Measurements from ENCODE around the gene NPLOC4. TPM values are rescaled to one million over a fixed set of nuclear protein-coding genes. Genes with fewer than 3 reads are reported as not detected.

The NPLOC4 gene
- total and polyA plus RNA-seq, 9 donors, result 24.4 to 84.8 (median 56.3) TPM

DNA sequence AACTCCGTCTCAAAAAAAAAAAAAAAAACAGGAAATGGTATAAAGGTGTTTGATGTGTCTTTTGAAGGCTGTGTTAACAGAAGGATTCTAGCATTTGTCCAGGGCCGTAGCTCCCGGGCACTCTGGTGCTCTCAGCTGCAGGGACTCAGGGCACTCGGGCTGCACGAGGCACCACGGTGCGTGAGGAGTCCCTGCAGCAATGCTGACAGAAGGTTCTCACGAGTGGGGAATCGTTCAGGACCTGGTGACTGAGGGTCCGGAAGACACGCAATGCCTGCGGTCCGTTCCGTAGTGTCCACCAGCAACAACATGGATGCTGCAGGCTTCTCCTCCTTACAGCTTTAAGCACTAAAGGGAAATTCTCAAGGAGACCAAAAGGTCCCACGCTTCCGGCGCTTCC lies 72.1 kb downstream of the NPLOC4 start:
- no peak for DNase-seq
- Histone ChIP-seq H3K36me3 (no peaks in the 10 kb centered on the region), H3K27ac (no peak overlapping the region), H3K9me3 (no peaks in the 10 kb centered on the region), H3K4me1 (ENCODE audit: insufficient read depth) (peaks cover 10% of the 10 kb centered on the region), H3K4me3 (no peak overlapping the region), H3K27me3 (no peaks in the 10 kb centered on the region)
- 87 to 92% (median 91%) methylated on average over 17 of the region's 17 CpGs for WGBS, 3 donors
- intact Hi-C loops (cut with DNase I), result no loop called here
- no peak for TF ChIP-seq EP300 (IDR thresholded peaks at IDR 0.05)
- TF ChIP-seq CTCF (IDR thresholded peaks at IDR 0.05), result no peak
- TF ChIP-seq POLR2A (IDR thresholded peaks at IDR 0.05), result no peak

- intact Hi-C loops (cut with DNase I), result no loop called here
- Histone ChIP-seq H3K4me1 (ENCODE audit: insufficient read depth) (peaks cover 10% of the 10 kb centered on the region), H3K9me3 (no peaks in the 10 kb centered on the region), H3K36me3 (no peaks in the 10 kb centered on the region), H3K4me3 (no peak overlapping the region), H3K27ac (no peak overlapping the region), H3K27me3 (no peaks in the 10 kb centered on the region)
- WGBS, 3 donors, result 83 to 87% (median 85%) methylated on average over 10 of the region's 10 CpGs
- no peak for DNase-seq
- no peak for TF ChIP-seq EP300 (IDR thresholded peaks at IDR 0.05)
- TF ChIP-seq CTCF (IDR thresholded peaks at IDR 0.05), result no peak
- no peak for TF ChIP-seq POLR2A (IDR thresholded peaks at IDR 0.05)
Measured at GRCh38 chr17:81563861-81564586, 72.9 kb downstream of the NPLOC4 start.

DNA sequence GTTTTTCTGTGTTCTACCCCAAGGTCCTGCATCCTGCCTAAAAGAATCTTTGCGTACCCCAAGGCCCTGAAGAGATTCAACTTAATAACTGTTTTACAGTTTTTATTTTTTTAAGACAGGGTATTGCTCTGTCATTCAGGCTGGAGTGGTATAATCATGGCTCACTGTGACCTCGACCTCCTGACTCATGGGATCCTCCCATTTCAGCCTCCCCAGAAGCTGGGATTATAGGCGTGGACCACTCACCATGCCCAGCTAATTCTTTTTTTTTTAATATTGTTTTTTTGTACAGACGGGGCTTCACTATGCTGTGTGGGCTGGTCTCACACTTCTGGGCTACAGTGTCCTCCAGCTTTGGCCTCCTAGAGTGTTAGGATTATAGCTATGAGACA lies 75.4 kb downstream of the NPLOC4 start:
- H3K9me3 ChIP-seq, result no peaks in the 10 kb centered on the region
- peaks cover 1% of the 10 kb centered on the region for H3K4me1 ChIP-seq (ENCODE audit: insufficient read depth)
- intact Hi-C loops (cut with DNase I), result no loop called here
- no peaks in the 10 kb centered on the region for H3K36me3 ChIP-seq
- WGBS, 3 donors, result 67 to 73% (median 73%) methylated on average over 4 of the region's 4 CpGs
- H3K27me3 ChIP-seq, result no peaks in the 10 kb centered on the region
- no peak overlapping the region for H3K27ac ChIP-seq
- no peak overlapping the region for H3K4me3 ChIP-seq
- DNase-seq, result no peak
- TF ChIP-seq EP300 (IDR thresholded peaks at IDR 0.05), result no peak
- TF ChIP-seq POLR2A (IDR thresholded peaks at IDR 0.05), result no peak
- TF ChIP-seq CTCF (IDR thresholded peaks at IDR 0.05), result no peak

GRCh38 chr17:81558941-81559806 lies 77.7 kb downstream of the NPLOC4 start:
- 69 to 77% (median 74%) methylated on average over 26 to 27 of the region's 27 CpGs for WGBS, 3 donors
- no peaks in the 10 kb centered on the region for H3K27me3 ChIP-seq
- no peaks in the 10 kb centered on the region for H3K9me3 ChIP-seq
- no peak for TF ChIP-seq CTCF (IDR thresholded peaks at IDR 0.05)
- no peak for TF ChIP-seq EP300 (IDR thresholded peaks at IDR 0.05)
- TF ChIP-seq POLR2A (IDR thresholded peaks at IDR 0.05), result no peak
- no peaks in the 10 kb centered on the region for H3K36me3 ChIP-seq
- intact Hi-C loops (cut with DNase I), result no loop called here
- H3K4me1 ChIP-seq (ENCODE audit: insufficient read depth), result no peaks in the 10 kb centered on the region
- no peak overlapping the region for H3K27ac ChIP-seq
- H3K4me3 ChIP-seq, result no peak overlapping the region
- no peak for DNase-seq
